ENCODE results near the gene ZDHHC5. TPM values are rescaled to one million over a fixed set of nuclear protein-coding genes. Genes with fewer than 3 reads are reported as not detected.
A peak's percentile ranks its signal among the peaks of the same experiment; 100 is the strongest.

ZDHHC5 gene
- total and polyA plus RNA-seq, 2 donors = 29.9 to 36.4 TPM

- no peak overlapping the region for H3K27ac ChIP-seq (ENCODE audit: low read depth)
- 82% methylated on average over 2 of the region's 2 CpGs for WGBS
- no peak overlapping the region for H3K4me3 ChIP-seq (ENCODE audit: low read depth, low read length)
- H3K36me3 ChIP-seq (ENCODE audit: insufficient read depth) = no peaks in the 10 kb centered on the region
- DNase-seq (ENCODE audit: extremely low spot score) = no peak
- H3K4me1 ChIP-seq (ENCODE audit: insufficient read depth) = no peaks in the 10 kb centered on the region
Observed at GRCh38 chr11:57744357-57744756, 76.4 kb downstream of the ZDHHC5 start.

- no peak overlapping the region for H3K4me3 ChIP-seq (ENCODE audit: low read depth, low read length)
- 86% methylated on average over 5 of the region's 5 CpGs for whole genome bisulfite sequencing
- H3K36me3 ChIP-seq (ENCODE audit: insufficient read depth) = no peaks in the 10 kb centered on the region
- H3K27ac ChIP-seq (ENCODE audit: low read depth) = no peak overlapping the region
- no peaks in the 10 kb centered on the region for H3K4me1 ChIP-seq (ENCODE audit: insufficient read depth)
- DNase-seq (ENCODE audit: extremely low spot score) = no peak
Observed at GRCh38 chr11:57745206-57745605, 77.3 kb downstream of the ZDHHC5 start.

- no peaks in the 10 kb centered on the region for H3K36me3 ChIP-seq (ENCODE audit: insufficient read depth)
- 87% methylated on average over 1 of the region's 1 CpG for WGBS
- H3K4me1 ChIP-seq (ENCODE audit: insufficient read depth) = no peaks in the 10 kb centered on the region
- H3K4me3 ChIP-seq (ENCODE audit: low read depth, low read length) = no peak overlapping the region
- DNase-seq (ENCODE audit: extremely low spot score) = no peak
- H3K27ac ChIP-seq (ENCODE audit: low read depth) = no peak overlapping the region
Observed at GRCh38 chr11:57746920-57747319, 79.0 kb downstream of the ZDHHC5 start.

Small RNA genes lying within 50 kb of the gene (small RNA-seq; reads per million reads assigned to genes)
- 861 reads per million, percentile 99 among the genes with 10 or more reads in this experiment for gene MIR130A
- not detected for gene TMX2-CTNND1

Other genes with a start within 250 kb of the ZDHHC5 start
- 27.3 TPM for gene SLC43A3, start 241.0 kb upstream of the ZDHHC5 start, total RNA-seq
- gene SLC43A3, start 241.0 kb upstream of the ZDHHC5 start, polyA plus RNA-seq = 39.7 TPM
- 0.58 TPM for gene RTN4RL2, start 207.6 kb upstream of the ZDHHC5 start, total RNA-seq
- 1.4 TPM for gene RTN4RL2, start 207.6 kb upstream of the ZDHHC5 start, polyA plus RNA-seq
- gene SLC43A1, start 152.4 kb upstream of the ZDHHC5 start, total RNA-seq = 16.8 TPM
- gene SLC43A1, start 152.4 kb upstream of the ZDHHC5 start, polyA plus RNA-seq = 33.0 TPM
- 14.3 TPM for gene TIMM10, start 137.4 kb upstream of the ZDHHC5 start, total RNA-seq
- gene TIMM10, start 137.4 kb upstream of the ZDHHC5 start, polyA plus RNA-seq = 40.7 TPM
- gene SMTNL1, start 130.5 kb upstream of the ZDHHC5 start, total RNA-seq = 0.16 TPM
- not detected for gene SMTNL1, start 130.5 kb upstream of the ZDHHC5 start, polyA plus RNA-seq
- 25.6 TPM for gene UBE2L6, start 100.4 kb upstream of the ZDHHC5 start, total RNA-seq
- gene UBE2L6, start 100.4 kb upstream of the ZDHHC5 start, polyA plus RNA-seq = 76.8 TPM
- 53.6 TPM for gene SERPING1, start 70.4 kb upstream of the ZDHHC5 start, total RNA-seq
- gene SERPING1, start 70.4 kb upstream of the ZDHHC5 start, polyA plus RNA-seq = 806 TPM
- gene YPEL4, start 18.2 kb upstream of the ZDHHC5 start, total RNA-seq = 1.7 TPM
- 3.5 TPM for gene YPEL4, start 18.2 kb upstream of the ZDHHC5 start, polyA plus RNA-seq
- gene CLP1, start 10.4 kb upstream of the ZDHHC5 start, total RNA-seq = 14.1 TPM
- gene CLP1, start 10.4 kb upstream of the ZDHHC5 start, polyA plus RNA-seq = 12.7 TPM
- gene MED19, start 44.1 kb downstream of the ZDHHC5 start, total RNA-seq = 13.4 TPM
- 15.3 TPM for gene MED19, start 44.1 kb downstream of the ZDHHC5 start, polyA plus RNA-seq
- gene TMX2, start 44.5 kb downstream of the ZDHHC5 start, total RNA-seq = 52.0 TPM
- gene TMX2, start 44.5 kb downstream of the ZDHHC5 start, polyA plus RNA-seq = 68.9 TPM
- gene SELENOH, start 73.4 kb downstream of the ZDHHC5 start, total RNA-seq = 46.4 TPM
- 119 TPM for gene SELENOH, start 73.4 kb downstream of the ZDHHC5 start, polyA plus RNA-seq
- gene BTBD18, start 83.7 kb downstream of the ZDHHC5 start, total RNA-seq = not detected
- not detected for gene BTBD18, start 83.7 kb downstream of the ZDHHC5 start, polyA plus RNA-seq
- gene CTNND1, start 93.7 kb downstream of the ZDHHC5 start, total RNA-seq = 176 TPM
- 72.8 TPM for gene CTNND1, start 93.7 kb downstream of the ZDHHC5 start, polyA plus RNA-seq

Data from urinary bladder (tissue), 4 donors.